ENCODE data around the gene DISC1.
"Not testable (repeated sequence)": the region's sequence is repeated elsewhere in the genome, so short reads cannot be mapped to it uniquely, and the experiment has no call there.

Gene DISC1

GRCh38 chr1:231931846-231932454 is 305.4 kb downstream of the DISC1 start:
- DNase-seq (ENCODE audit: low spot score), result peak; percentile 24

- no peak for DNase-seq (ENCODE audit: low spot score)
Observed at GRCh38 chr1:231933711-231934626, 307.4 kb downstream of the DISC1 start.

- DNase-seq (ENCODE audit: low spot score), result no peak
Observed at GRCh38 chr1:231934797-231935196, 308.2 kb downstream of the DISC1 start.

GRCh38 chr1:231935856-231936255 is 309.3 kb downstream of the DISC1 start:
- no peak for DNase-seq (ENCODE audit: low spot score)

GRCh38 chr1:231936983-231937775 is 310.6 kb downstream of the DISC1 start:
- no peak for DNase-seq (ENCODE audit: low spot score)

- no peak for DNase-seq (ENCODE audit: low spot score)
Observed at GRCh38 chr1:231938211-231938610, 311.6 kb downstream of the DISC1 start.

GRCh38 chr1:231938711-231939110 is 312.1 kb downstream of the DISC1 start:
- no peak for DNase-seq (ENCODE audit: low spot score)

- no peak for DNase-seq (ENCODE audit: low spot score)
Observed at GRCh38 chr1:231939118-231939517, 312.5 kb downstream of the DISC1 start.

GRCh38 chr1:231940116-231940515 is 313.5 kb downstream of the DISC1 start:
- no peak for DNase-seq (ENCODE audit: low spot score)

GRCh38 chr1:231940701-231941100 is 314.1 kb downstream of the DISC1 start:
- DNase-seq (ENCODE audit: low spot score), result no peak

- no peak for DNase-seq (ENCODE audit: low spot score)
Observed at GRCh38 chr1:231943084-231943483, 316.5 kb downstream of the DISC1 start.

- not testable (repeated sequence) for DNase-seq (ENCODE audit: low spot score)
Observed at GRCh38 chr1:231948102-231948501, 321.5 kb downstream of the DISC1 start.

- no peak for DNase-seq (ENCODE audit: low spot score)
Observed at GRCh38 chr1:231949277-231950091, 322.9 kb downstream of the DISC1 start.

- no peak for DNase-seq (ENCODE audit: low spot score)
Observed at GRCh38 chr1:231950331-231951128, 323.9 kb downstream of the DISC1 start.

GRCh38 chr1:231951374-231951773 is 324.8 kb downstream of the DISC1 start:
- DNase-seq (ENCODE audit: low spot score), result no peak

GRCh38 chr1:231952154-231952553 is 325.6 kb downstream of the DISC1 start:
- DNase-seq (ENCODE audit: low spot score), result no peak

GRCh38 chr1:231953660-231954059 is 327.1 kb downstream of the DISC1 start:
- no peak for DNase-seq (ENCODE audit: low spot score)

- no peak for DNase-seq (ENCODE audit: low spot score)
Observed at GRCh38 chr1:231954751-231955150, 328.2 kb downstream of the DISC1 start.

- DNase-seq (ENCODE audit: low spot score), result no peak
Observed at GRCh38 chr1:231957359-231957758, 330.8 kb downstream of the DISC1 start.

- DNase-seq (ENCODE audit: low spot score), result no peak
Observed at GRCh38 chr1:231958448-231958847, 331.9 kb downstream of the DISC1 start.
